ENCODE results near the gene C2orf92.
"Not testable (repeated sequence)": the region's sequence is repeated elsewhere in the genome, so short reads cannot be mapped to it uniquely, and the experiment has no call there.

C2orf92 gene

DNA sequence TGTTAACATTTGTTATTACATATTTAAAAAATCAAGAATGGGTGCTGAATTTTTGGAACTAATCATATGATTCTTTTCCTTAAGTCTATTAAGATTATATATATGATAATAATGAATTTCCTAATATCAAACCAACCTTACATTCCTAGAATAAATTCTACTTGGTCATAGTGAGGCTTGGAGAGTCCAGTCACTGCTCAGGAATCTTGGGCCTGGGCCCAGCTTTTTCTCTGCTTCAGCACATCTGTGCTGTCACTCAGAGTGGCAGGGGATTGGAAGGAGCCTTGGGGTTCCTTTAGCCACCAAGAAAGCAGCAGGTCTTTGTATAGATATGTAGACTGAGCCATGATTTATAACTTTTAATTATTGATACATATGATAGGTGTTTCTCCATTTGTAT lies 24.0 kb downstream of the C2orf92 start:
- DNase-seq (ENCODE audit: low read depth), result no peak

DNA sequence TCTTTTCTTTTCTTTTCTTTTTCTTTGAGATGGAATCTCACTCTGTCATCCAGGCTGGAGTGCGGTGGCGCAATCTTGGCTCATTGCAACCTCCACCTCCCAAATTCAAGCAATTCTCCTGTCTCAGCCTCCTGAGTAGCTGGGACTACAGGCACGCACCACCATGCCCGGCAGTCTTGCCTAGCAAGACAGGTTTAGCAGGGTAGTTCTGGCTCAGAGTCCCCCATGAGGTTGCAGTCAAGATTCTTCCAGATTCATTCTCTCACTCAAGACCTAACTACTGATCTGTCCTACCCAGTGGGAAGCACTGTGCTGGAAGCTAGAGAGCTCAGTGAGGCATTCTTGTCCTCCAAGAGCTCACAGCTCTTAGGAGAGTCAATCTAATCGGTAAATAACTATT lies 26.2 kb downstream of the C2orf92 start:
- DNase-seq (ENCODE audit: low read depth), result no peak

DNA sequence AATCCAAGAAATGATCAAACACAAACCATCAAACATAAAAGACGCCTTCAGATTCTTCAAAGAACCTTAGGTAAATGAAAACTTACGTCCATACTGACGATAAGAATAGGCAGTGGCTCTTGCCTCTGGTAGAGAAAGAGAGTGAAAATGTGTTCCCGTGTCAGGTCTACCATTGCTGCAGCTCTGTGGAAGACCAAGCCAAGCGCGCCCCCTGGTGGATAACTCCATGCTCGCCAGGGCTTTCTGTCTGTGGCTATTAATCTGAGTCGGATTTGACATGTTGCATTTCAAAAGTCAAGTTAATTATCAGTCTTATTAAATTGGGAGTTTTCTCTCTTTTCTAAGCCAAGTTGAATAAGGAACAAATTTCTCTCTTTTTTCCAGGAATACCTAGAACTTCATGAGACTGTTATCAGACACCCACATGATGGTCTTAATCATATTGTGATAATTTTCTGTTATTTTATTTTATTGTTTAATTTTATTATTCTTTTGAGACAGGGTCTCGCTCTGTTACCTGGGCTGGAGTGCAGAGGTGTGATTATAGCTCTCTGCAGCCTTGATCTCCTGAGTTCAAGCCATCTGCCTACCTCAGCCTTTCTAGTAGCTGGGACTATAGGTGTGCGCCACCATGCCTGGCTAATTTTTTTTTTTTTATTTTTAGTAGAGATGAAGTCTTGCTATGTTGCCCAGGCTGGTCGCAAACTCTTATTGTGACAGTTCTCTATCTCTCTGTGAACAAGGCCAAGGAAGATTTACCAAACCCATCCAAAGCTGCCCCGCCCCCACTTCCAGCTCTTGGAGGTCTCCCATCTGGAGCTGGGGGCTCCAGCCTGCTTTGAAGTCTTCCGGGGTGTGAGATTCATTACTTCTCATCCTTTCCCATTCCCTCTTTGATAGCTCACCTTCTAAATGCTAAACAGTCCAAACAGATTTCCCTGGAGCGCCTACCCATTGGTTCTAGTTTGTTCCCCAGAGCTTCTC lies 28.0 kb downstream of the C2orf92 start:
- DNase-seq (ENCODE audit: low read depth), result peak; percentile 88

DNA sequence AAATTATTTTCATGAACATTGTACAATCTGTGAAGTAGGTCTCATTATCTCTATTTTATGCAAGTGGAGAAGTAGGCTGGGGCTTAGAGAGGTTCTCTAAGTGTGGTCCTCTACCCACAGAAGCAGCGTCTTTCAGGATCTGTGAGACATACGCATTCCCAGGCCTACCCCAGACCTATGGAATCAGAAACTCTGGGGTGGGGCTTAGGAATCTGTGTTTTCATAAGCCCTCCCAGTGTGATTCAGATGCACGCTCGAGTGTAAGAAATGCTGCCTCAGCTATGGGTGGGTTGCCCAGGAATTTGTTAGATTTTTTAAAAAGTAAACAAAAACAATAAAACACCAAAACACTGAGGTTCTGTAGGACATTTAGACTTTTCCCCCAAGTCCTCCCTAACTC lies 29.0 kb downstream of the C2orf92 start:
- no peak for DNase-seq (ENCODE audit: low read depth)

DNA sequence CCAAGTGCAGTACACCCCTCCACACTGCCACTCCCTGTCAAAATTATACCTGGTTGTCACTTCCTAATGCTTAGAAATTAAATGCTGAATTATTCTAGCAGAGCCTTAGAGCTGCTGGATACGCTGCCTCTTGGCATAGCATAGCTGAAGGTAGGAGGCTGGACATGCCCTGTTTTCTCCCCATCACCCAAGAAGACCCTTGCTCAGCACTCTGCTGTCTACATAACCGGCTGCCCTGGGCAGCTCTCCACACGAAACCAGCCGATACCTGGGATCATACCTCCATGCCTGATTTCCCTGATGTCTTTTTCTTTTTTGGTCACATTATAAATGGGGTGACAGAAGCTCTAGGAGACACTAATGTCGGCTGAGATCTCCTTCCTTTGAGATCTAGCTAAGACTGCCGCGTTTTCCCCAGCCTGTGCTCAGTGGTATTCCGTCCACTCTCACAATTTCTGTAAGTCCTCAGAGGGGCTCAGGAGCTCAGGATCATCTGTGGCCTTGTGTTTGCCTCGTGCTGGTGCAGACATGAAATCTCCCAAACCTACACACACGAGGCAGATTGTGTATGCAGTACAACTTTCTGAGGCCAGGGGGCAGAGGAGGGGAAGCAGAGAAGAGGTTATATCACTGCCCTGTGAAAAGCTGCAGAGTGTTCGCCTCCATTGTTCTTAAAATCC lies 30.4 kb downstream of the C2orf92 start:
- no peak for DNase-seq (ENCODE audit: low read depth)

DNA sequence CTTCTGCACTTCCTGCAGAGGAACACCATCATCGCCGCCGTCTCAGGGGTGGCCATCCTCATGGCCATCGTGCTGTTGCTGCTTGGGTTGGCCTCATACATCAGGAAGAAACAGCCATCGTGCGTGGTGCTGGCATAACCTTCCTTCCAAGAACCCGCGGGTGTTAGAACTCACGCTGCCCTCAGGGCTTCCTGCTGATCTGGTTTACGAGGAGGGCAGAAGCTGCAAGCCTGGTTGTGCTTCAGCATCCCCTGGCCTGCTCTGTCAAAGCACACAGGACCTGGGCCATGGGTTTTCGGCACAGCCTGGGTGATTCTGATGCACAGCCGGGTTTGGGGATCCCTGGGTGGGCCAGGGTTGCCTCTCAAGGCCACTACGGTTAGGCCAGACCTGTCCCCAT lies 31.7 kb downstream of the C2orf92 start:
- no peak for DNase-seq (ENCODE audit: low read depth)

DNA sequence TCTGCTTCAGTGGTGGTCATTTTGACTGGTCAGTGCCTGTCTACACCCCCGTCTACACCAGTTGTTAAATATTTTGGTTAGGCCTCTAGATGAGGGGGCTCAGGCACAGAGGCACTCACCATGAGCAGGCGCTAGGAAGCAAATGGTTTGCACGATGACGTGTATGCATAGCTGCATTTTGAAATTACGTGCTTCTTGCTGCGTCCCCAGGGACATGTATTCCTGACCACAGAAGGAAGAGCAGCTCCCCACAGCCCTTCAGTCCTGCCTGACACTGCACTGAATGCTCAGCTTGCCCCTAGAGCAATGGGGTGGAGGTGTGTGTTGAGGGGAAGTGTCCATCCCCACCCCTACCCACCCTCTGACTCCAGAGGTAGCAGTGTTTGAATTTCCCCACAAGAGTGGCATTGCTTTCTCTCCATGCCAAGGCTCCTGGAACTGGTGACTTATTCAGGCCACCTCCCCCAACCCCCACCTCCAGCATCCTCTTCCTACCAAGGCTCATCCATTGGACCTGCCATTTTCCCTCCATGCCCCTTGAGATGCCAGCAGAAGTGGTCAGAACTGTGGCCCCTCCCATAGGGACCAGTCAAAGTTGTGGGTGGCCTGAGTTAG lies 32.4 kb downstream of the C2orf92 start:
- no peak for DNase-seq (ENCODE audit: low read depth)

DNA sequence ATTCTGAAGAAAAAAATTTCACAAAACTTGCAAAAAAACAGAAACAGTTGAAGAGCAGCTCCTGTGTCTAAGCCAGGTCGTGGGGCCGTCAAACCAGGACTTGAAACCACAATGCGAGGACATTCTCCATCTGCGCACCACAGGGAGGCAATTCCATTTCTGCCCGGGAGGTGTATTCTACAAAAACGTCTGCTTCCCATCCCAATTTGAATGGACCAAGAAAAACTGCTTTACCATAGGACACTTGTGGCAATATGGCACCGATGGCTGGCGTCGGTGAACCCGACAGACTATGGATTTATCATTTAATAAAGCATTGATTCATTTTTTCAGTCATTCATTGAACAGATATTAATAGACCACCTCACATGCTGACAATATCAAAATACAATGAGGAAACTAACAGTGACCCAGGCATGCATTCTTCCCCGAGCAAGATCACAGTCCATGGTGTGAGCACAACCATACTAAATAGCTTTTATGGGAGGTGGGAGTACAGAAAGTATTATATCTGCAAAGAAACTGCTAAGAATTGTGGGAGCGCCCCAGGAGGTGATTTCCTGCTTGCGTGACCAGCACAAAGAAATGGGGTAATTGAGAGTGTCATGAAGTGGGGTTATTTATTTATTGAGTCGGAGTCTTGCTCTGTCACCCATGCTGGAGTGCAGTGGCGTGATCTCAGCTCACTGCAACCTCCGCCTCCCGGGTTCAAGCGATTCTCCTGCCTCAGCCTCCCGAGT lies 33.4 kb downstream of the C2orf92 start:
- no peak for DNase-seq (ENCODE audit: low read depth)

DNA sequence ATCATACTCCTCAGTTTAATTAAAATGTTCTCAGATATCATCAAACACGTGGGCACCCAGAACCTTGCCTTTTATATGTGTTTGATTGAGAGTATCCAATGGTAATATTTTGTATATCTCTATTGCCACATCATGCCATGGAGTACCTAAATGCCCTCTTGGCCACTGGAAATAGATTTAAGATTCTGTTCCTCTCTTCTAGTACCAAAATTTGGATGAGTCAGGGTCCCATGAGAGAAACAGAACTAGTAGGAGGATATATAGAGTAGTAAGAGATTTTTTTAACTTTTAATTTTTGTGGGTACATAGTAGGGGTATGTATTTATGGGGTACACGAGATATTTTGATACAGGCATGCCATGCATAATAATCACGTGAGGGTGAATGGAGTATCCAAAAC lies 34.2 kb downstream of the C2orf92 start:
- DNase-seq (ENCODE audit: low read depth), result no peak

DNA sequence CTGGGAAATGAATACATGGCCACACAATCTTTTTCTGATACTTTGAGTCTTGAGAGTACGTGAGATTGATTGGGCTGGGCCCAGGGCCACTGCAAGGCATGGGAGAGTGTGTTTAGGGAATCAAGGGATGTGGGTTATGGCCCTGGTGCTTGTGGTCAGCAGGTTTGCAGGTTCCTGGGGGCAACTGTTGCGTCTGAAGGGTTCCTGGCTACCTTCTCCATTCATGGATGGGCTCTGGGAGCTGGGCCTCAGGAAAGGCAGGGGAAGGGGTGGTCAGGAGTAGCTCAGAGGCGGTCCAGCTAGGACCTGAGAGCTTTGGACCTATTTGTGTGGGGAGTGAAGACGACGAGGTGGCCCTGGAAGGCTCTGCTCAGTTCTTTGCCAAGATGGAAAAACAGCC lies 35.5 kb downstream of the C2orf92 start:
- DNase-seq (ENCODE audit: low read depth), result no peak

DNA sequence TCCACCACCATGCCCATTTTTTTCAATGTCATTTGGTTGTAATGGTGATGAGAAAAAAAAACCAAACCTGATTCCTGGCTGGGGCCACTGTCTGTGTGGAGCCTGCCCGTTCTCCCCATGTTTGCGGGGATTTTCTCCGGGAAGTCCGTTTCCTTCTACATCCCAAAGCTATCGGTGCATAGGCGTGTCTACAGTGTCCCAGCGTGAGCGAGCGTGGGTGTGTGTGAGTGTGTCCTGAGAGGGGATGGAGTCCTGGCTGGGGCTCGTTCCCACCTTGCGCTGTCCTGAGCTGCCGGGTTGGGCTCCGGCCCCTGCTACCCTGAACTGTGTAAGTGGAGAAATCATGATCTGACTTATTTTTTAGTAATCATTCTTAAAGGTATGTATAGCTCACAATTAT lies 36.6 kb downstream of the C2orf92 start:
- DNase-seq (ENCODE audit: low read depth), result no peak

DNA sequence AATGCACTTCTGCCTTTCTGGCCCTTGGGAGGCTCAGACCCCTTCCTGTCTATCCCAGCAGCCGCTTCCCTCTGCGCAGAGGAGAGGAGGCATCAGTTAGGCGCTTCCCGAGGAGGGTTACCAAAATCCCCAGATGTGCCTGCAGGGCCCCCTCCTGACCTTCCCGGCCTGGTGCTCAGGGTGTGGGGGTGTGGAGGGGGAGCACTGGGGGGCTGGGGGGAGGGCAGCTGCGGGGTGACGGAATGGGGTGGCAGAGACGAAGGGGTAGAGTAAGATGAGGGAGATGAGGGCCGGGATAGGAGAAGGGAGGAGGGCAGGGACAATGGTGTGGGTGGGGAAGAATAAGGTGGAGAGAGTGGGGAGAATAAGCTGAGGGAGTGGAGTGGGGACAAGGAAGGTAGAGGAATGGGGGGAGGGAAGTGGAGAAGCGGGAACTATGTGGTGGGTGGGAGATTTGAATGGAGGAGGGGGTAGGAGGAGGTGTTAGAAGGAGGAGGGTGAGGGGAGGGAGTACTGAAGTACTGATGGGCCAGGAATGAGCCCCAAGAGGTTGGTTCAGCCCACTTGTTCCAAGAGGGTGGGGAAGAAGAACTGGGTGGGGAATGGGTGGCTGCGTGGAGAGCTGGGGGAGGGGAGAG lies 37.3 kb downstream of the C2orf92 start:
- DNase-seq (ENCODE audit: low read depth), result no peak

DNA sequence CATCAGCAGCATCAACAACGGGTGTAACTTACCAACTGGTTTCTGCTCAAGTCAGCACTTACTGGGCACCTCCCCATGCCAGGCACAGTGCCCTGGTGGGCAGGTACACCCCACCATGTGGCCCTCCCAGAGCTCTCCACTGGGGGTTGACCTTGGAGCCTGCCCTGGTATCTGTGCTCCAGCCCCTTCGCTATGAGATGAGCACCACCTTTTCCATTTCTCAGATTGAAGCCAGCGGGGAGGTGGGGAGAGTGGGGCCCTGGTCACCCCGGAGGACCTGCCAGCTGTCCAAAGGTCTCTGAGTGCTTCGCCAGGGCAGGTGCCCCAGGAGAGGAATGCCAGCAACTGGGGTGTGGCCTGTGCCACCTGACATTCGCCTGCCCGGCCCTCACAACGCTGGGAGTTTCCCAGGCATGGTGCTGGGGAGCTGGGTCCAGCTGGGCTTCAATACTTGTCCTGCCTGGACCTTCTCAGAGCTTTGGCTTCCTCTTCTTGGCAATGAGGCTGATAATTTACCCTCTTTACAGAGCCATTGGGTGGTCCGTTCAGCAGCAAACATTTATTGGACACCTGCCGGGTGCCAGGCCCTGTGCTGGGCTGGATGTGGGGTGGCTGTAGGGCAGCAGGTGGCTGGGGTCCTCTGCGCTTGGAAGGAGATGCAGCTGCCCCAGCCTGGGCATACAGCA lies 38.0 kb downstream of the C2orf92 start:
- DNase-seq (ENCODE audit: low read depth), result no peak

DNA sequence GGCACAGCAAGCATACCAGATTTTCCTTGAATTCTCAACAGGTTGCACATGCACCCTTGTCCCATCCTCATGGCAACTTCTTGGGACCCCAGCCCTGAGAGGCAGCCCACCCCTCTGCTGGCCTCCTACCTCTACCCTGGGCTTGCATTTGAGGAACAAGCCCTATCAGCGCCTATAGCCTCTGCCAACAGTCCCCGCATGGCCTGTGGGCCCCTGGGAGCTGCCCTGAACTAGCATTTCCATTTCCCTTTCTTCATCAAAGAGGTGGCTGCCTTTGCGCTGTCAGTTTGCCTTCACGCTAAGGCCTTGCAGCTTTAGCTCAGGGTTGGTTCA lies 38.5 kb downstream of the C2orf92 start:
- DNase-seq (ENCODE audit: low read depth), result no peak

DNA sequence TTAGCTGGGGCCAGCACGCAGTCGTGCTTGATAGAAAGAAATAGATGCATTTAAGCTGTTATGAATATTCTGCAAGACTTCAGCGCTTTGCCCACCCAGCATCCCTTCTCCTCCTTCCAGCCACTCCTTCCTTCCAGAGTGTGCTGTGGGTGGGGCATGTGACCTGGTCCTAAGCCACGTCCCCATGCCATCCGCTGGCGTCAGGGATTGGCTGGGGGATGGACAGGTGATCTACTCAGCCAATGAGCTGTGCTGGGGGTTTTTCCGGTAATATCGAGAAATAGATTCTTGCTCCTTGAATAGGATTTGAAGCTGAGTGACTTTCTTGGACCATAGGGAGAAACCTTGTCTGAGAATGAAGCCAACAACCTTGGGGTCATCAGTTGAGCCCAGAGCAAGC lies 39.1 kb downstream of the C2orf92 start:
- DNase-seq (ENCODE audit: low read depth), result no peak

DNA sequence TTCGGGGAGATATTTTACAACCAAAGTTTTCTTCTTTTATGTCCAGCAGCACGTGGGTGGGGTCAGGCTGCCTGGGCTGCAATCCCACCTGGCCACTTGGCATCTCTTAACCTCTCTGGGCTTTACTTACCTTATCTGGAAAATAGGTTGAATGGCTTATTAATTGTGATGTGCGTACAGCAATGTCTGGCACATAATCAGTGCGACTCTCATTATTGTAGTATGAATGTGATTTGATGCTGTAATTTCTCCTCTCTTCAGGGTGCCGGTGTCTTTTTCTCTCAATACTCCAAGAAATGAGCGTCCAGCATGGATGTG lies 41.8 kb downstream of the C2orf92 start:
- DNase-seq (ENCODE audit: low read depth), result no peak

DNA sequence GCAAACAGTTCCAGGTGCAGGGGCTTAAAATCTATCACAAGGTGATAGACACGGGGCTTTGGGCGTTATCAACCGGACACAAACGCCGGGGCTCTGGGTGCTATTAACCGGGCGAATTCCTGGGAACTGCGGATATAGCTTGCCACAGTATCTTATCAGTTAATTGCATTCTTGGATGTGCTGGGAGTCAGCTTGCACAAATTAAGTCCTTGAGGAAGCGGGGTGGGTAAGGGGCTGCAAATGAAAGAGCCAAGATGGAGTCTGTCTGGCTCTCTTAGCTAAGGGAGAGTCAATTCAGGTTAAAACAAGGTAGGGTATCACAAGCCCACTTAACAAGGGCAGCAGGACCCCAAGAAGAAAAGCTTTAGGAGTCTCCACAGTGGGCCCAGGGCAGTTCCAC lies 42.7 kb downstream of the C2orf92 start:
- DNase-seq (ENCODE audit: low read depth), result not testable (repeated sequence)

DNA sequence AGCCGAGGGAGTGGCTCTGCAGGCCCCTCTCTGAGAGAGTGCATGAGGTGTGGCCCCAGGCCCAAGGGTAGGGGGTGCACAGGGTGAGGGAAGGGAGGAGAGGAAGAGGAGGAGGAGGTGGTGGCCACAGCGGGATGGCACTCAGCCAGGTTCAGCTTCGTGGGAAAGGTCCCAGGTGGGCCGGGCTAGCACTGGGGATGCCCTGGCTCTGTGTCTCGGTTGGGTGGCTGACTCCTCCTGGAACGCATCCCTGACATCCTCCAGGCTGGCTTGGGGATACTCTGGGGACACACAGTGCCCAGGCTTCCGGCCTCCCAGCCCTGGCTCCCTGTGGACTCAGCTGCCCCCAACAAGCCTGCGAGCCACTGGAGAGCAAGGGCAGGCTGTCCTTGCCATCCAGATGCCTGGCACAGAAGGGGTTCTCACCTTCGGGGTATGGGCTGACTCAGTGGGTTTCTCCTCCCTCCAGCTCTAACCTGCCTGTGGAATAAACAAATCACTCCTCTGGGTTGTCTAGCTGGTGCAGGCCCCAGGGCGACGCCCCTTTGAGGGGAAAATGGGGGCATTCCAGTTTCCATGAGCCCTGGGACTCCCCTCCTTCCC lies 43.3 kb downstream of the C2orf92 start:
- DNase-seq (ENCODE audit: low read depth), result peak; percentile 41

DNA sequence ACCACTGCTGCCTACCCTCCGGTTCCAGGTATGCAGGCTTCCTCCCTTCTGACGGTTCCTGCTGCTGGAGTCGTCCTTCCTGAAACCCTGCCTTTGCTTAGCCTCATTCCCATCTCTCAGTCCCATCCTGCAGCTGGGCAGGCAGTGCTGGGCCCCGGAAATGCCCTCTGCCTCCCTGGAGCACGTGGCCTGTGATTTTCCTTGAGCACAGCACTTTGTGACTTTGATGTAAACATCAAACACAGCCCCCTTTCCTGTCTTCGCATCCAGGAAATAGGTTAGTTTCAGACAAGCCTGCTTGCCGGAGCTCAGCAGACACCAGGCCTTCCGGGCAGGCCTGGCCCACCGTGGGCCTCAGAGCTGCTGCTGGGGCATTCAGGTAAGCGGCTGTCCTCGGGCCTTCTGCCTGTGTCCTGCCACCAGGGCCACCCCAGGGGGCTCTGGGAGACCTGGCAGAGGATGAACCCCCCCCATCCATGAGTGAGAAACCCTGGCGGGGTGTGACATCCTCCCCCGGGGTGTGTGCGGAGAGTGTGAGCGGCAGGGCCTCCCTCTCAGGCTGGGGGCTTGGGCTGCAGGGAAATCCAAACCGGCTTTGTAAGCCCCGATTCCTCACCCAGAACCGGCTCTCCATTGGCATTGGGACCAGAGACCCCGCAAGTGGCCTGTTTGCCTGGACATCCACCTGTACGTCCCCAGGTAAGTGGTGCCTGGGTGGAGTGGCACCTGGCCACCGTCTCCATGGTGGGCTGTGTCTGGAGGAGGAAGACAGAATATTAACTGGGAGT lies 44.0 kb downstream of the C2orf92 start, which contains the start of gene ZAP70:
Gene ZAP70 (plus strand): TSS at position 281 of the 788 bp plus-strand sequence. CDS start 10,461 bp downstream, outside the sequence.
- peak; percentile 37 for DNase-seq (ENCODE audit: low read depth)

All from activated T-helper 9 cell treated with anti-CD3 and anti-CD28 coated beads, Interleukin-2, amount 50 U/mL, for 16 hours (primary cell).